Measurements from ENCODE around the gene ZSCAN31. TPM values are rescaled to one million over a fixed set of nuclear protein-coding genes. Genes with fewer than 3 reads are reported as not detected.

ZSCAN31 gene
- total RNA-seq, 1 donor from 2014 or later: 11.3 TPM

DNA sequence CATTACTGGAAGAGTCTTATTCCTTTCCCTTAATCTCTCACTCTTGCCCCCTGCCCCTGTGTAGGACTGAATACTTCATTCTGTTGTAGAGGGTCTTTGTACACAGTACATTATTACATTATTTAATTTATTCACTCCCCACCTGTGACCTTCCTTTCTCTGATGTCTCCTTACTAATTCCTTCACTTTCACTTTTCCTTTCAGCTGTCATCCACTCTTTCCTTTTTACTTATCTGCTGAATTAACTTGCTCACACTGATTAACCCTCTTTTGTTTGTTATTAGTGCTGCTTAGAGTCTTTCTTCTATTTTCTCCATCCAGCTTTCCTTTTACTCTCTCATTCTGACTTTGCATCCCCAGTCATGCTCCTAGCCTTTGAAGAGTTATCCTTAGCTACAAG, 61.1 kb downstream of the ZSCAN31 start:
- no peaks in the 10 kb centered on the region for H3K9me3 ChIP-seq
- H3K36me3 ChIP-seq: peaks cover 0 to 55% of the 10 kb centered on the region in 2 donors
- intact Hi-C loops (cut with DNase I): no loop called here
- H3K27ac ChIP-seq: no peak overlapping the region
- TF ChIP-seq, protein P1, sequence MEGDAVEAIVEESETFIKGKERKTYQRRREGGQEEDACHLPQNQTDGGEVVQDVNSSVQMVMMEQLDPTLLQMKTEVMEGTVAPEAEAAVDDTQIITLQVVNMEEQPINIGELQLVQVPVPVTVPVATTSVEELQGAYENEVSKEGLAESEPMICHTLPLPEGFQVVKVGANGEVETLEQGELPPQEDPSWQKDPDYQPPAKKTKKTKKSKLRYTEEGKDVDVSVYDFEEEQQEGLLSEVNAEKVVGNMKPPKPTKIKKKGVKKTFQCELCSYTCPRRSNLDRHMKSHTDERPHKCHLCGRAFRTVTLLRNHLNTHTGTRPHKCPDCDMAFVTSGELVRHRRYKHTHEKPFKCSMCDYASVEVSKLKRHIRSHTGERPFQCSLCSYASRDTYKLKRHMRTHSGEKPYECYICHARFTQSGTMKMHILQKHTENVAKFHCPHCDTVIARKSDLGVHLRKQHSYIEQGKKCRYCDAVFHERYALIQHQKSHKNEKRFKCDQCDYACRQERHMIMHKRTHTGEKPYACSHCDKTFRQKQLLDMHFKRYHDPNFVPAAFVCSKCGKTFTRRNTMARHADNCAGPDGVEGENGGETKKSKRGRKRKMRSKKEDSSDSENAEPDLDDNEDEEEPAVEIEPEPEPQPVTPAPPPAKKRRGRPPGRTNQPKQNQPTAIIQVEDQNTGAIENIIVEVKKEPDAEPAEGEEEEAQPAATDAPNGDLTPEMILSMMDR (IDR thresholded peaks at IDR 0.05): no peak
- TF ChIP-seq POLR2AphosphoS5 (IDR thresholded peaks at IDR 0.05; ENCODE audit: insufficient read depth in 1 of 2, low read depth in 1 of 2) (no peak), POLR2A (IDR thresholded peaks at IDR 0.05) (no peak)
- no peaks in the 10 kb centered on the region for H3K27me3 ChIP-seq
- no peak for DNase-seq (ENCODE audit: extremely low spot score in 2 of 2)
- H3K4me1 ChIP-seq: peaks cover 1% of the 10 kb centered on the region
- H3K4me3 ChIP-seq: no peak overlapping the region

Small RNA genes lying within 50 kb of the gene (small RNA-seq; reads per million reads assigned to genes)
- not detected for gene AL021997.1
- gene AL021997.2: not detected

Other genes starting within 250 kb of the ZSCAN31 start
- gene ZSCAN16, start 211.5 kb downstream of the ZSCAN31 start, total RNA-seq: 1.2 TPM
- 14.5 TPM for gene ZKSCAN8, start 194.3 kb downstream of the ZSCAN31 start, total RNA-seq
- 11.3 TPM for gene ZSCAN9, start 110.9 kb downstream of the ZSCAN31 start, total RNA-seq
- 5.9 TPM for gene ZKSCAN4, start 83.9 kb downstream of the ZSCAN31 start, total RNA-seq
- gene NKAPL, start 76.9 kb downstream of the ZSCAN31 start, total RNA-seq: not detected
- 18.7 TPM for gene ZSCAN26, start 69.0 kb downstream of the ZSCAN31 start, total RNA-seq
- gene PGBD1, start 54.6 kb downstream of the ZSCAN31 start, total RNA-seq: 5.2 TPM
- 2.9 TPM for gene ZKSCAN3, start 13.8 kb upstream of the ZSCAN31 start, total RNA-seq
- 5.9 TPM for gene ZSCAN12, start 63.6 kb upstream of the ZSCAN31 start, total RNA-seq
- 0.98 TPM for gene ZSCAN23, start 107.3 kb upstream of the ZSCAN31 start, total RNA-seq
- not detected for gene GPX6, start 179.6 kb upstream of the ZSCAN31 start, total RNA-seq
- gene GPX5, start 189.7 kb upstream of the ZSCAN31 start, total RNA-seq: not detected

All from vagina (tissue), 2 donors.